A549 (cell line): ENCODE data around the gene ADCYAP1R1.

Experiments used
- CEBPB ChIP-seq, 2 experiments: fragments of >200 bp in 1 of 2; sonication (Bioruptor Twin) in 1 of 2; formaldehyde crosslinking in 1 of 2; IDR thresholded peaks; 2 replicates each; pipeline ENCODE4 v1.6.1; 2012 to 2016
- EP300 ChIP-seq, 2 experiments: fragments of >200 bp; sonication (Bioruptor Twin); formaldehyde crosslinking; IDR thresholded peaks; 2 replicates in 1 of 2; 3 replicates in 1 of 2; pipeline ENCODE4 v1.6.1; 2016 to 2017
- POLR2A ChIP-seq: IDR thresholded peaks from 2 replicates; pipeline ENCODE4 v1.6.1; 2012; ENCODE audit warnings: mild to moderate bottlenecking, low read length
- TFCP2L1 ChIP-seq: fragments of 250-450 bp; sonication (Bioruptor Pico); IDR thresholded peaks from 2 replicates; pipeline ENCODE4 v1.5.0; 2021; ENCODE audit warnings: mild to moderate bottlenecking
- TF ChIP-seq, protein P1 (sequence below): fragments of >200 bp; sonication (Bioruptor Twin); formaldehyde crosslinking; IDR thresholded peaks from 3 replicates; pipeline ENCODE4 v1.5.1; 2016

- TF ChIP-seq, protein P1, sequence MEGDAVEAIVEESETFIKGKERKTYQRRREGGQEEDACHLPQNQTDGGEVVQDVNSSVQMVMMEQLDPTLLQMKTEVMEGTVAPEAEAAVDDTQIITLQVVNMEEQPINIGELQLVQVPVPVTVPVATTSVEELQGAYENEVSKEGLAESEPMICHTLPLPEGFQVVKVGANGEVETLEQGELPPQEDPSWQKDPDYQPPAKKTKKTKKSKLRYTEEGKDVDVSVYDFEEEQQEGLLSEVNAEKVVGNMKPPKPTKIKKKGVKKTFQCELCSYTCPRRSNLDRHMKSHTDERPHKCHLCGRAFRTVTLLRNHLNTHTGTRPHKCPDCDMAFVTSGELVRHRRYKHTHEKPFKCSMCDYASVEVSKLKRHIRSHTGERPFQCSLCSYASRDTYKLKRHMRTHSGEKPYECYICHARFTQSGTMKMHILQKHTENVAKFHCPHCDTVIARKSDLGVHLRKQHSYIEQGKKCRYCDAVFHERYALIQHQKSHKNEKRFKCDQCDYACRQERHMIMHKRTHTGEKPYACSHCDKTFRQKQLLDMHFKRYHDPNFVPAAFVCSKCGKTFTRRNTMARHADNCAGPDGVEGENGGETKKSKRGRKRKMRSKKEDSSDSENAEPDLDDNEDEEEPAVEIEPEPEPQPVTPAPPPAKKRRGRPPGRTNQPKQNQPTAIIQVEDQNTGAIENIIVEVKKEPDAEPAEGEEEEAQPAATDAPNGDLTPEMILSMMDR: no peak
- TF ChIP-seq POLR2A (no peak), CEBPB (IDR thresholded peaks at IDR 0.05) (no peak), EP300 (IDR thresholded peaks at IDR 0.05) (no peak), TFCP2L1 (no peak)
These were observed 10.8 kb downstream of the ADCYAP1R1 start for GRCh38 chr7:31062746-31063435.
